Adrenal gland (tissue), 19 donors: ENCODE measurements around the gene MYO1A. TPM values are rescaled to one million over a fixed set of nuclear protein-coding genes. Genes with fewer than 3 reads are reported as not detected.

Source experiments
- DNase-seq, 7 donors: peaks; one replicate each; pipeline ENCODE4 v3.0.0-alpha.2; 2019 to 2020
- H3K27ac ChIP-seq, 5 donors: fragments of 200-600 bp; sonication (generic) in 4 of 5; 1 replicate in 3 of 5; 2 replicates in 2 of 5; pipeline versions ENCODE4 v1.5.1 to v1.8.0; 2016 to 2020; ENCODE audit warnings: mild to moderate bottlenecking in 1 of 5
- H3K27me3 ChIP-seq: fragments of 200-600 bp; 2 replicates; pipeline ENCODE4 v1.8.0; 2021
- H3K36me3 ChIP-seq, 2 donors: fragments of 200-600 bp; replicated peaks in 1 of 2; 1 replicate in 1 of 2; 2 replicates in 1 of 2; pipeline versions ENCODE4 v1.5.1 to v1.8.0; 2018 to 2022
- H3K4me1 ChIP-seq, 2 donors: fragments of 200-600 bp; replicated peaks in 1 of 2; 1 replicate in 1 of 2; 2 replicates in 1 of 2; pipeline versions ENCODE4 v1.5.1 to v1.8.0; 2018 to 2021
- H3K4me3 ChIP-seq, 4 donors: fragments of 200-600 bp; sonication (generic) in 3 of 4; one replicate each; pipeline ENCODE4 v1.5.1; 2016 to 2018
- H3K9me3 ChIP-seq, 3 donors: fragments of 200-600 bp; sonication (generic) in 1 of 3; replicated peaks in 1 of 3; 1 replicate in 2 of 3; 2 replicates in 1 of 3; pipeline versions ENCODE4 v1.5.1 to v1.8.0; 2016 to 2021
- CTCF ChIP-seq, 6 experiments: fragments of 450-650 bp in 4 of 6; fragments of 200-600 bp in 2 of 6; sonication (generic) in 1 of 6; IDR thresholded peaks; 1 replicate in 5 of 6; 2 replicates in 1 of 6; pipeline versions ENCODE4 v1.5.1 to v1.8.0; 2016 to 2021; ENCODE audit warnings: antibody characterized with exemption in 6 of 6, mild to moderate bottlenecking in 2 of 6, moderate library complexity in 1 of 6
- POLR2A ChIP-seq, 2 donors: fragments of 450-650 bp; IDR thresholded peaks; one replicate each; pipeline ENCODE4 v1.6.1; 2017; ENCODE audit warnings: antibody characterized with exemption in 2 of 2, mild to moderate bottlenecking in 2 of 2, moderate library complexity in 1 of 2
- WGBS, 4 donors: extraction: QIAGEN DNeasy Blood & Tissue Kit in 2 of 4; methylation state at CpG; one replicate each; pipeline versions ENCODE4 v1.1.5 to v1.1.7; 2013 to 2017; 5-methylcytosine and 5-hydroxymethylcytosine counted together
- intact Hi-C, 2 donors: fragments of 100-400 bp; cut with DNase I; formaldehyde crosslinking; loops; one replicate each; pipeline versions ENCODE4 v1.14.1 to v1.15.0; 2022 to 2023
- long read RNA-seq, 10 donors: library from polyadenylated mRNA in 3 of 10; unstranded in 2 of 10; stranded (forward) in 1 of 10; transcript quantifications; one replicate each; pipeline ENCODE4 v2.0.0 and lab custom pipeline, GENCODE V29; 2021 to 2026
- polyA plus RNA-seq, 3 donors: library from polyadenylated mRNA; stranded (reverse); fragments of 200-250 nt in 2 of 3; fragments of 350-450 nt in 1 of 3; fragmentation: Illumina TruSeq in 1 of 3; extraction: RNeasy Lipid Tissue Mini Kit (QIAGEN cat#74804) in 1 of 3; gene quantifications; one replicate each; pipeline ENCODE4 v1.2.3, GENCODE V29; 2013 to 2014
- total RNA-seq, 9 donors: library from RNA; depleted of rRNA in 4 of 9; stranded (reverse); fragments of >200 nt in 4 of 9; fragments of 120-200 nt in 1 of 9; fragmentation: NEBNext Ultra II Directional in 1 of 9; extraction: Animal tissue kit (Norgen Biotek cat#: 25700) in 1 of 9; gene quantifications; one replicate each; pipeline versions ENCODE4 v1.1.0 to v1.2.4, GENCODE V29; 2013 to 2023
- donor health status: healthy with polysubstance abuse.
- donor health status: Bipolar disorder and iron deficiency.
- donor health status: DM: yes; HTN: yes; CAD: no.
- donor health status: DM: no; HTN: no; CAD: no.
- donor health status: DM: no; HTN: no; CAD: no.
- donor health status: DM: yes; HTN: yes; CAD: no.

Gene MYO1A
- total RNA-seq (1 to 10 TPM in 3 of 9 donors, under 1 TPM in 5, not detected in 1; under 0.01 to 1.6 (median 0.43) TPM), polyA plus RNA-seq (under 1 TPM; 0.46 to 0.88 (median 0.64) TPM)
- long read RNA-seq, donor 1 = 0 reads
- long read RNA-seq, donor 2 = 0 reads
- long read RNA-seq, donor 3 = 0 reads
- long read RNA-seq, donor 4 = 0 reads
- long read RNA-seq, donor 5 = 0 reads
- long read RNA-seq, donor 6 = 0 reads
- long read RNA-seq, donor 7 = 0 reads
- long read RNA-seq, donor 8 = 0 reads
- long read RNA-seq, donor 9 = 0 reads
- long read RNA-seq, donor 10 = 0 reads

GRCh38 chr12:57049890-57050289 is at the start of gene MYO1A:
MYO1A (minus strand) TSS chr12:57050129; CDS start chr12:57048323, 1,806 bp downstream.
- H3K36me3 ChIP-seq = no peaks in the 10 kb centered on the region
- TF ChIP-seq CTCF (IDR thresholded peaks at IDR 0.05) (no peak), POLR2A (IDR thresholded peaks at IDR 0.05) (no peak)
- H3K4me3 ChIP-seq = no peak within 1 kb of the TSS
- no peaks in the 10 kb centered on the region for H3K4me1 ChIP-seq
- H3K9me3 ChIP-seq = no peaks in the 10 kb centered on the region
- H3K27me3 ChIP-seq = no peaks in the 10 kb centered on the region
- no peak for DNase-seq
- 70 to 82% (median 78%) methylated on average over 2 of the region's 2 CpGs for WGBS, 4 donors
- intact Hi-C loops = no loop called here
- H3K27ac ChIP-seq = no peak within 1 kb of the TSS

GRCh38 chr12:57099047-57099714 is 49.3 kb upstream of the MYO1A start:
- Histone ChIP-seq H3K4me3 (no peak overlapping the region), H3K27ac (peak overlapping the region in 2 of 5 donors; percentile 5 to 25), H3K27me3 (no peaks in the 10 kb centered on the region), H3K4me1 (peaks cover 8 to 26% of the 10 kb centered on the region in 2 donors), H3K36me3 (peaks cover 0 to 68% of the 10 kb centered on the region in 2 donors), H3K9me3 (no peaks in the 10 kb centered on the region)
- peak in 2 of 7 donors; percentile 11 to 23 for DNase-seq
- intact Hi-C loops = no loop called here
- TF ChIP-seq POLR2A (IDR thresholded peaks at IDR 0.05) (no peak), CTCF (IDR thresholded peaks at IDR 0.05) (no peak)
- 72 to 84% (median 76%) methylated on average over 11 of the region's 11 CpGs for WGBS, 4 donors

GRCh38 chr12:57098546-57098945 is 48.6 kb upstream of the MYO1A start:
- WGBS, 4 donors = 83 to 100% (median 93%) methylated on average over 1 of the region's 1 CpG
- Histone ChIP-seq H3K9me3 (no peaks in the 10 kb centered on the region), H3K36me3 (peaks cover 0 to 63% of the 10 kb centered on the region in 2 donors), H3K27me3 (no peaks in the 10 kb centered on the region), H3K27ac (peak overlapping the region in 2 of 5 donors; percentile 5 to 25), H3K4me1 (peaks cover 8 to 30% of the 10 kb centered on the region in 2 donors), H3K4me3 (no peak overlapping the region)
- no peak for TF ChIP-seq POLR2A (IDR thresholded peaks at IDR 0.05)
- no peak for TF ChIP-seq CTCF (IDR thresholded peaks at IDR 0.05)
- intact Hi-C loops = no loop called here
- peak in 2 of 7 donors; percentile 9 to 19 for DNase-seq

GRCh38 chr12:57097554-57097835 is 47.6 kb upstream of the MYO1A start:
- 50 to 62% (median 58%) methylated on average over 8 of the region's 8 CpGs for WGBS, 4 donors
- peaks cover 0 to 70% of the 10 kb centered on the region in 2 donors for H3K36me3 ChIP-seq
- DNase-seq = peak in 2 of 7 donors; percentile 20 to 27

More at GRCh38 chr12:57097554-57097835, 47.6 kb upstream of the MYO1A start:
- Histone ChIP-seq H3K27me3 (no peaks in the 10 kb centered on the region), H3K27ac (peak overlapping the region in 4 of 5 donors; percentile 2 to 72 (median 61)), H3K4me3 (no peak overlapping the region), H3K9me3 (no peaks in the 10 kb centered on the region), H3K4me1 (peaks cover 8 to 32% of the 10 kb centered on the region in 2 donors)
- intact Hi-C loops = no loop called here
- TF ChIP-seq POLR2A (IDR thresholded peaks at IDR 0.05) = no peak
- TF ChIP-seq CTCF (IDR thresholded peaks at IDR 0.05) = no peak
